ENCODE measurements around the gene SLC1A1.

The SLC1A1 gene

GRCh38 chr9:4592886-4593285, 102.6 kb downstream of the SLC1A1 start:
- ChIA-PET POLR2A (no interaction called here), CTCF (interaction anchor here (0.7 kb wide), 1 partner anchor 12 kb away, joined by 3 read pairs; no protein-coding TSS in a partner anchor)
- no peak for TF ChIP-seq CTCF (IDR thresholded peaks at IDR 0.05; ENCODE audit: insufficient read depth, low read length, missing control alignments)
- H3K4me3 ChIP-seq (ENCODE audit: low read depth, low read length), result no peak overlapping the region
- DNase-seq (ENCODE audit: low read depth, low spot score), result no peak

- no peak for DNase-seq (ENCODE audit: low read depth, low spot score)
- no peak overlapping the region for H3K4me3 ChIP-seq (ENCODE audit: low read depth, low read length)
- POLR2A ChIA-PET, result no interaction called here
- TF ChIP-seq CTCF (IDR thresholded peaks at IDR 0.05; ENCODE audit: insufficient read depth, low read length, missing control alignments), result no peak
- CTCF ChIA-PET, result interaction anchor here (2.0 kb wide), 1 partner anchor 10 kb away, joined by 12 read pairs; no protein-coding TSS in a partner anchor
Observed at GRCh38 chr9:4594545-4594944, 104.3 kb downstream of the SLC1A1 start.

- DNase-seq (ENCODE audit: low read depth, low spot score), result no peak
- POLR2A ChIA-PET, result no interaction called here
- CTCF ChIA-PET, result interaction anchor here (2.0 kb wide), 1 partner anchor 10 kb away, joined by 12 read pairs; no protein-coding TSS in a partner anchor
- no peak for TF ChIP-seq CTCF (IDR thresholded peaks at IDR 0.05; ENCODE audit: insufficient read depth, low read length, missing control alignments)
- no peak overlapping the region for H3K4me3 ChIP-seq (ENCODE audit: low read depth, low read length)
Observed at GRCh38 chr9:4594994-4595393, 104.7 kb downstream of the SLC1A1 start.

- no peak for TF ChIP-seq CTCF (IDR thresholded peaks at IDR 0.05; ENCODE audit: insufficient read depth, low read length, missing control alignments)
- CTCF ChIA-PET, result interaction anchor here (0.6 to 2.0 kb wide), 3 partner anchors 8 to 43 kb away, joined by 3 to 12 read pairs (median 3); no protein-coding TSS in a partner anchor
- H3K4me3 ChIP-seq (ENCODE audit: low read depth, low read length), result no peak overlapping the region
- no peak for DNase-seq (ENCODE audit: low read depth, low spot score)
- POLR2A ChIA-PET, result no interaction called here
Observed at GRCh38 chr9:4596165-4596922, 106.1 kb downstream of the SLC1A1 start.

- CTCF ChIA-PET, result interaction anchor here (1.2 kb wide), 1 partner anchor 30 kb away, joined by 3 read pairs; no protein-coding TSS in a partner anchor
- no peak overlapping the region for H3K4me3 ChIP-seq (ENCODE audit: low read depth, low read length)
- TF ChIP-seq CTCF (IDR thresholded peaks at IDR 0.05; ENCODE audit: insufficient read depth, low read length, missing control alignments), result no peak
- DNase-seq (ENCODE audit: low read depth, low spot score), result no peak
- POLR2A ChIA-PET, result no interaction called here
Observed at GRCh38 chr9:4600368-4600767, 110.1 kb downstream of the SLC1A1 start.

- DNase-seq (ENCODE audit: low read depth, low spot score), result no peak
- POLR2A ChIA-PET, result no interaction called here
- CTCF ChIA-PET, result interaction anchor here (0.7 to 3.0 kb wide), 16 partner anchors 9 to 221 kb away, joined by 3 to 26 read pairs (median 5); partner anchors contain the start of gene PLPP6
- no peak overlapping the region for H3K4me3 ChIP-seq (ENCODE audit: low read depth, low read length)
- TF ChIP-seq CTCF (IDR thresholded peaks at IDR 0.05; ENCODE audit: insufficient read depth, low read length, missing control alignments), result no peak
Observed at GRCh38 chr9:4603830-4604229, 113.6 kb downstream of the SLC1A1 start.

All from AG04449 (cell line).